ENCODE measurements around the gene GAS7.
"Not testable (repeated sequence)": the region's sequence is repeated elsewhere in the genome, so short reads cannot be mapped to it uniquely, and the experiment has no call there.

The GAS7 gene

GRCh38 chr17:9937901-9938300 lies 260.5 kb downstream of the GAS7 start:
- DNase-seq = peak; percentile 19

GRCh38 chr17:9937241-9937761 lies 261.1 kb downstream of the GAS7 start:
- peak; percentile 86 for DNase-seq

- no peak for DNase-seq
Observed at GRCh38 chr17:9936095-9936494, 262.3 kb downstream of the GAS7 start.

- peak; percentile 36 for DNase-seq
Observed at GRCh38 chr17:9935408-9935807, 263.0 kb downstream of the GAS7 start.

- no peak for DNase-seq
Observed at GRCh38 chr17:9934331-9934730, 264.1 kb downstream of the GAS7 start.

- DNase-seq = peak; percentile 48
Observed at GRCh38 chr17:9932491-9932890, 265.9 kb downstream of the GAS7 start.

- DNase-seq = no peak
Observed at GRCh38 chr17:9931144-9931741, 267.2 kb downstream of the GAS7 start.

GRCh38 chr17:9929871-9930270 lies 268.5 kb downstream of the GAS7 start:
- DNase-seq = no peak

GRCh38 chr17:9928601-9929333 lies 269.6 kb downstream of the GAS7 start:
- DNase-seq = peak; percentile 86

- no peak for DNase-seq
Observed at GRCh38 chr17:9926150-9926804, 272.1 kb downstream of the GAS7 start.

GRCh38 chr17:9925457-9925856 lies 272.9 kb downstream of the GAS7 start:
- DNase-seq = no peak

GRCh38 chr17:9924735-9925191 lies 273.6 kb downstream of the GAS7 start:
- DNase-seq = peak; percentile 80

- no peak for DNase-seq
Observed at GRCh38 chr17:9922012-9922848, 276.2 kb downstream of the GAS7 start.

GRCh38 chr17:9921216-9921615 lies 277.2 kb downstream of the GAS7 start:
- not testable (repeated sequence) for DNase-seq

GRCh38 chr17:9918804-9919352 lies 279.5 kb downstream of the GAS7 start:
- DNase-seq = no peak

GRCh38 chr17:9918352-9918751 lies 280.1 kb downstream of the GAS7 start:
- no peak for DNase-seq

- no peak for DNase-seq
Observed at GRCh38 chr17:9917801-9918200, 280.6 kb downstream of the GAS7 start.

- DNase-seq = no peak
Observed at GRCh38 chr17:9917131-9917530, 281.3 kb downstream of the GAS7 start.

- no peak for DNase-seq
Observed at GRCh38 chr17:9916108-9916507, 282.3 kb downstream of the GAS7 start.

- no peak for DNase-seq
Observed at GRCh38 chr17:9913476-9913875, 284.9 kb downstream of the GAS7 start.

GRCh38 chr17:9912121-9913099 lies 286.0 kb downstream of the GAS7 start:
- peak; percentile 41 for DNase-seq
